ENCODE measurements around the gene GSK3A. TPM values are rescaled to one million over a fixed set of nuclear protein-coding genes. Genes with fewer than 3 reads are reported as not detected.

GSK3A gene
- total and polyA plus RNA-seq, 9 of the 15 experiments (the other 6 are each of a cell fraction or from before 2014, with no cell fraction given) = 0.62 to 90.7 (median 33.3) TPM

GRCh38 chr19:42219812-42220750 is 22.3 kb downstream of the GSK3A start, which contains the start of gene ZNF526 (continued):
- TF ChIP-seq BRF2 (IDR thresholded peaks at IDR 0.05; ENCODE audit: borderline replicate concordance, insufficient read depth, insufficient read length) (no peak), RBBP5 (IDR thresholded peaks at IDR 0.05; ENCODE audit: borderline replicate concordance, insufficient read depth, low read length, poor library complexity, severe bottlenecking) (peak; percentile 92), TCF15 (CRISPR knock-in tag; IDR thresholded peaks at IDR 0.05) (no peak), NR2F6 (CRISPR knock-in tag; IDR thresholded peaks at IDR 0.05) (no peak), GTF2E2 (tag; IDR thresholded peaks at IDR 0.05) (0 out of 2 replicates have a peak, but pooled peaks have one; percentile 57), ZNF24 (IDR thresholded peaks at IDR 0.05) (no peak), SMARCA5 (IDR thresholded peaks at IDR 0.05) (no peak), KDM2B (CRISPR knock-in tag; IDR thresholded peaks at IDR 0.05) (no peak), CBX1 (IDR thresholded peaks at IDR 0.05; ENCODE audit: low read depth) (peak; percentile 80; the same call in 1 of the 2 replicates), RB1 (IDR thresholded peaks at IDR 0.05; ENCODE audit: low read depth) (peak; percentile 32), THRAP3 (IDR thresholded peaks at IDR 0.05; ENCODE audit: borderline replicate concordance) (no peak), NR4A1 (CRISPR knock-in tag; IDR thresholded peaks at IDR 0.05) (no peak), NR4A1 (tag; IDR thresholded peaks at IDR 0.05) (no peak), ZNF407 (IDR thresholded peaks at IDR 0.05; ENCODE audit: low read depth) (no peak), CEBPG (CRISPR knock-in tag; IDR thresholded peaks at IDR 0.05) (no peak), CEBPG (tag; conservative IDR thresholded peaks at IDR 0.05 in 1 of 2, IDR thresholded peaks at IDR 0.05 in 1 of 2) (no peak; a peak in 1 of 4 replicates), RBFOX2 (IDR thresholded peaks at IDR 0.05; ENCODE audit: low read depth, low read length) (peak; percentile 95), EP300 (IDR thresholded peaks at IDR 0.05; ENCODE audit: low read length) (peak; percentile 3; the same call in 1 of the 2 replicates), NFRKB (IDR thresholded peaks at IDR 0.05; ENCODE audit: low read depth) (no peak), MAFK (IDR thresholded peaks at IDR 0.05; ENCODE audit: low read length) (no peak)
